ENCODE results near the gene FAM184B.

DNA sequence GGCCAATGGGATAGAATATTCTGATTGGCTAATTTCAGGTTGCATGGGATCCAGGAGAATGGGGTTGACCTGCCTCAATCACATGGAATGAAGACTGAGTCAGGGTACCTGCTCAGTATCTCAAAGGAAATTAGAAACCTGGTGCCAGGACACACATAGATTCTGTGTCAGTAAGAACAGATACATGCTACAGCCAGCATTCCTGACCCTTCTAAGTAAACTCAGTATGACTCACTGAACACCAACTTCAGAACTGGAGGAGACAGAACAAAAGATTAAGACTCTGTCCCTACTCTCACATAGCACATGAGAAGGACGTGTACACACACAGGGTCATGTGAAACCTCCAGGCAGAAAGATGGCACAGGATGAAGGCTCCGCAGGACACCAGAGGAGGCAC lies 54.5 kb downstream of the FAM184B start:
- TF ChIP-seq, protein P1, sequence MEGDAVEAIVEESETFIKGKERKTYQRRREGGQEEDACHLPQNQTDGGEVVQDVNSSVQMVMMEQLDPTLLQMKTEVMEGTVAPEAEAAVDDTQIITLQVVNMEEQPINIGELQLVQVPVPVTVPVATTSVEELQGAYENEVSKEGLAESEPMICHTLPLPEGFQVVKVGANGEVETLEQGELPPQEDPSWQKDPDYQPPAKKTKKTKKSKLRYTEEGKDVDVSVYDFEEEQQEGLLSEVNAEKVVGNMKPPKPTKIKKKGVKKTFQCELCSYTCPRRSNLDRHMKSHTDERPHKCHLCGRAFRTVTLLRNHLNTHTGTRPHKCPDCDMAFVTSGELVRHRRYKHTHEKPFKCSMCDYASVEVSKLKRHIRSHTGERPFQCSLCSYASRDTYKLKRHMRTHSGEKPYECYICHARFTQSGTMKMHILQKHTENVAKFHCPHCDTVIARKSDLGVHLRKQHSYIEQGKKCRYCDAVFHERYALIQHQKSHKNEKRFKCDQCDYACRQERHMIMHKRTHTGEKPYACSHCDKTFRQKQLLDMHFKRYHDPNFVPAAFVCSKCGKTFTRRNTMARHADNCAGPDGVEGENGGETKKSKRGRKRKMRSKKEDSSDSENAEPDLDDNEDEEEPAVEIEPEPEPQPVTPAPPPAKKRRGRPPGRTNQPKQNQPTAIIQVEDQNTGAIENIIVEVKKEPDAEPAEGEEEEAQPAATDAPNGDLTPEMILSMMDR (IDR thresholded peaks at IDR 0.05): no peak
- no peak for TF ChIP-seq POLR2A (IDR thresholded peaks at IDR 0.05)
